SH-SY5Y (cell line): ENCODE data around the gene CHST4.

Source experiments
- GATA2 ChIP-seq: IDR thresholded peaks from 2 replicates; pipeline ENCODE4 v1.6.1; 2011; ENCODE audit warnings: mild to moderate bottlenecking, low read depth, low read length
- GATA3 ChIP-seq: IDR thresholded peaks from 2 replicates; pipeline ENCODE4 v1.6.1; 2011; ENCODE audit warnings: low read depth, mild to moderate bottlenecking, low read length, moderate library complexity

CHST4 gene

DNA sequence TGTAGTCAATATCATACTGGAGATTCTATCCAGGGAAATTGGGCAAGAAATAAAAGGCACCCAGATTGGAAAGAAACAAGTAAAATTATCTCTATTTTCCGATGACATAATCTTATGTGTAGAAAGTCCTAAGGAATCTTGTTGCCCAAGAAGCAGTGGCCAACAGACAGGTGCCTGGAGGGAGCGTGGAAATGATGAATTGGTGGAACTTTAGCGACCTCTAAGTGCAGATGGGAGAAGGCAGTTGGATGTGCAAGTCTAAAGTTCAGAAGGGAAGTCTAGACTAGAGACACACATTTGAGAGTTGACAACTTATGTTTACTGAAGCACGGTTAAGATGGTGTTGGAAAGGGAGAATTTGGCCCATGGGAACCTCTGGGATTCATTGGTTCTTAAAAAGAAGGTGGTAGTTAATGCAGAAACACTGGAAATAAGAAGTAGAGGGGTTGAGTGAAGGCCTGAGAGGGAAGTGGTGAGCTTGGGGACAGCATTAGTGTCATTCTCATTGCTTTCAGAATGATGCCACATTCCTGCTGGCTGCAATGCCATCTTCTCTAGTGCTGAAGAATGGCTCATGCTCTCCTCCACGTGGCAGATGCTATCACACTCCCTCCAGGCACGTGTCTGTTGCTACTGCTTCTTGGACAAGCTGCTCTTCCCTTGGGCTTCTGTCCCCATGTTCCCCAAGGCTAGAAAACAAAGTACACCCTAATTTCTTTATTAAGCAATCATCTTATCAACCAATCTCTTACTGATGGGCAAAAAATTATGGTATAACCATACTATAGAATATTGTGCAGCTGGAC lies 26.7 kb downstream of the CHST4 start:
- TF ChIP-seq GATA2 (no peak; the same call in 1 of the 2 replicates), GATA3 (no peak)

DNA sequence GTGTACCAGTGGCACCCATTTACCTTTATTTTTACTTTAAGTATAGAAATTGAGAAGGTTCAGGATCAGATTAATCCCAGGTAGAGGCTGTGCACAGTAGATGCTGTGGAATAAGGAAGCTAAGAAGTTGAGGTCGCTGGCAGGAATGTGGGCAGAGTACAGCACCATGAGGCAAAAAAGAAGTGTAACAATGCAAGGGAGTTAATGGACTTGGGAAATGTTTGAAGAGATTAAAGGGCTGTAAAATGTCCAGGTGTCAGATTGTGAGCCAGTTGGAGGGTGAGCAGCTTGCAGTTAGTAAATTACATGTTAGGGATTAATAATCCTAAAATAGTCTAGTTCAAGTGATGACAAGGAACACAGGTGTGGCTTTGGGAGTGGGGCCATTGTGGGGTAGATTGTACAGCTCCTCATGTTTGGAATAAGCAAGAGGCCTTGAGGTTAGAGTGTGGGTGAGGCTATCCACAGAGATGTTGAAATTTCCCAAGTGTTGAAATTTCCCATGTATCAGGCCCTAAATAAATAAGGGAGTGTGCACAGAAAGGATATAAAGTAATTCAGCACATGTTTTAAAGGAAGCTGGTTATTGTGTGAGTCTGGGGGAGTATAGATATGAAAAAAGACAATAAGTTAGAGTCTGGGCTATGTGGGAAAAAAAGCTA lies 29.1 kb downstream of the CHST4 start:
- TF ChIP-seq GATA2: no peak
- TF ChIP-seq GATA3: no peak

GRCh38 chr16:71557299-71557698 lies 31.1 kb downstream of the CHST4 start:
- TF ChIP-seq GATA3: no peak

- TF ChIP-seq GATA3 (no peak), GATA2 (no peak)
Observed at GRCh38 chr16:71557954-71558582, 31.8 kb downstream of the CHST4 start.

- no peak for TF ChIP-seq GATA2
- TF ChIP-seq GATA3: no peak
Observed at GRCh38 chr16:71559855-71560254, 33.6 kb downstream of the CHST4 start.

GRCh38 chr16:71562552-71562951 lies 36.3 kb downstream of the CHST4 start:
- TF ChIP-seq GATA3 (no peak), GATA2 (no peak)

GRCh38 chr16:71564335-71564967 lies 38.2 kb downstream of the CHST4 start:
- TF ChIP-seq GATA3 (no peak), GATA2 (no peak)

GRCh38 chr16:71565812-71566700 lies 39.8 kb downstream of the CHST4 start:
- TF ChIP-seq GATA2 (no peak), GATA3 (no peak)

GRCh38 chr16:71567931-71568330 lies 41.7 kb downstream of the CHST4 start:
- TF ChIP-seq GATA3 (no peak), GATA2 (no peak)

- TF ChIP-seq GATA2 (no peak), GATA3 (no peak)
Observed at GRCh38 chr16:71568551-71568950, 42.3 kb downstream of the CHST4 start.

GRCh38 chr16:71569621-71570020 lies 43.4 kb downstream of the CHST4 start:
- TF ChIP-seq GATA3: no peak
- no peak for TF ChIP-seq GATA2

- no peak for TF ChIP-seq GATA3
- no peak for TF ChIP-seq GATA2
Observed at GRCh38 chr16:71570144-71570543, 43.9 kb downstream of the CHST4 start.

DNA sequence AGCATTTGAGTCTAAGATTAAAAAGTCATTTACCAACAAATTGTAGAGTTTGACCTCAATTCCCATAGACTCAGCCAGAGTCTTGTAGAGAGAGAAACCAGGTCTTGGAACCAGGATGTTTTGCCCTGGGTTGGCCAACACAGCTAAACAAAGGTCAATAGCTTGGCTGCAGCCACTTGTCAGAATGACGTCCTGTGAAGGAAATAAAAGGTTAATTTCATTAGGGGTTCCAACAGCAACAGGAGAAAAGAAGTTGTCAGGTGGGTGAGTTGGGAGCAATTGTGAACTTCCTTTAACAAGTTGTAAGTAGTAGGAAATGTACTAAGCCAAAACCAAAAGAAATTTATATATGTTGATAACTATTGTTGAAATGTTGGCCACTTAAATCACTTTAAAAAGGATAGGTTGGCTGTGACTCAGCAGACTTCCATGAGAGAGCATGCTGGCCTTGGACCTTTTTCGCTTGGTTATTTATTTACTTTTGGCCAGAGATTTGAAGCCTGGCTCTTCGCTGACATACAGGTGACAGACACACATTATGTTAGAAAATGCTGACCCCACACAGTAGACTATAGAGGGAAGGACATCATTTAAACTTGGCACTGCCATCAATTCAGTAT lies 46.4 kb downstream of the CHST4 start:
- no peak for TF ChIP-seq GATA2
- no peak for TF ChIP-seq GATA3
